Trophoblast cell (in vitro differentiated cells and primary cell): ENCODE results near the gene SEC16A.

Source experiments
- DNase-seq, 2 donors: peaks; one replicate each; pipeline ENCODE4 v3.0.0-alpha.2; 2016
- H2AFZ ChIP-seq: 2 replicates; pipeline ENCODE4 v1.6.1; 2013; ENCODE audit warnings: low read length, moderate library complexity, mild to moderate bottlenecking; ENCODE audit not compliant: insufficient read depth, poor library complexity
- H2AK5ac ChIP-seq: 2 replicates; pipeline ENCODE4 v1.6.1; 2013; ENCODE audit warnings: mild to moderate bottlenecking, low read length
- H2BK120ac ChIP-seq: 2 replicates; pipeline ENCODE4 v1.6.1; 2013; ENCODE audit warnings: low read length, mild to moderate bottlenecking, moderate library complexity; ENCODE audit not compliant: insufficient read depth, poor library complexity
- H2BK12ac ChIP-seq: 2 replicates; pipeline ENCODE4 v1.6.1; 2013; ENCODE audit warnings: mild to moderate bottlenecking, low read length, moderate library complexity
- H2BK5ac ChIP-seq: 2 replicates; pipeline ENCODE4 v1.6.1; 2013; ENCODE audit warnings: low read length, low read depth, moderate library complexity, mild to moderate bottlenecking; ENCODE audit not compliant: poor library complexity
- H3K14ac ChIP-seq: 2 replicates; pipeline ENCODE4 v1.6.1; 2013; ENCODE audit warnings: mild to moderate bottlenecking, low read length
- H3K18ac ChIP-seq: 2 replicates; pipeline ENCODE4 v1.6.1; 2013; ENCODE audit warnings: mild to moderate bottlenecking, low read length
- H3K23ac ChIP-seq: 2 replicates; pipeline ENCODE4 v1.6.1; 2013; ENCODE audit warnings: low read length
- H3K27ac ChIP-seq: 2 replicates; pipeline ENCODE4 v1.5.1; 2013; ENCODE audit warnings: low read depth, mild to moderate bottlenecking, inconsistent platforms, low read length, moderate library complexity
- H3K27me3 ChIP-seq: 2 replicates; pipeline ENCODE4 v1.6.1; 2013; ENCODE audit warnings: inconsistent platforms, mild to moderate bottlenecking, low read length, moderate library complexity; ENCODE audit not compliant: insufficient read depth
- H3K36me3 ChIP-seq, 2 experiments: 1 replicate in 1 of 2; 2 replicates in 1 of 2; pipeline ENCODE4 v1.6.1; 2013; ENCODE audit warnings: low read length in 2 of 2, mild to moderate bottlenecking in 2 of 2, moderate library complexity in 1 of 2; ENCODE audit not compliant: insufficient read depth in 2 of 2, control insufficient read depth in 1 of 2
- H3K4ac ChIP-seq: 2 replicates; pipeline ENCODE4 v1.6.1; 2013; ENCODE audit warnings: low read depth, mild to moderate bottlenecking, low read length, moderate library complexity
- H3K4me1 ChIP-seq, 2 experiments: 1 replicate in 1 of 2; 2 replicates in 1 of 2; pipeline ENCODE4 v1.6.1; 2013; ENCODE audit warnings: low read length in 2 of 2, mild to moderate bottlenecking in 2 of 2, moderate library complexity in 1 of 2; ENCODE audit not compliant: insufficient read depth in 2 of 2, control insufficient read depth in 1 of 2
- H3K4me2 ChIP-seq: 2 replicates; pipeline ENCODE4 v1.6.1; 2013; ENCODE audit warnings: inconsistent platforms, mild to moderate bottlenecking, low read length, moderate library complexity
- H3K4me3 ChIP-seq: 2 replicates; pipeline ENCODE4 v1.5.1; 2013; ENCODE audit warnings: mild to moderate bottlenecking, low read depth, low read length, inconsistent platforms
- H3K79me1 ChIP-seq: one replicate; pipeline ENCODE4 v1.6.1; 2013; ENCODE audit warnings: low read length
- H3K79me2 ChIP-seq: 2 replicates; pipeline ENCODE4 v1.6.1; 2013; ENCODE audit warnings: low read length, mild to moderate bottlenecking; ENCODE audit not compliant: control insufficient read depth, insufficient read depth, poor library complexity
- H3K9ac ChIP-seq: 2 replicates; pipeline ENCODE4 v1.6.1; 2013; ENCODE audit warnings: mild to moderate bottlenecking, low read length
- H3K9me3 ChIP-seq: 2 replicates; pipeline ENCODE4 v1.6.1; 2013; ENCODE audit warnings: low read depth, mild to moderate bottlenecking, control low read depth, inconsistent platforms, low read length; ENCODE audit not compliant: insufficient read depth
- H4K12ac ChIP-seq: 2 replicates; pipeline ENCODE4 v1.6.1; 2013; ENCODE audit warnings: low read depth, mild to moderate bottlenecking, low read length, moderate library complexity
- H4K8ac ChIP-seq: 2 replicates; pipeline ENCODE4 v1.6.1; 2013; ENCODE audit warnings: low read depth, mild to moderate bottlenecking, low read length, moderate library complexity
- H4K91ac ChIP-seq: one replicate; pipeline ENCODE4 v1.6.1; 2013; ENCODE audit warnings: low read depth, mild to moderate bottlenecking, low read length, moderate library complexity
- WGBS: extraction: QIAGEN DNeasy Blood & Tissue Kit; methylation state at CpG from one replicate; pipeline ENCODE4 v1.1.7; 2013; ENCODE audit warnings: missing lambda C conversion rate; ENCODE audit not compliant: insufficient read length, insufficient coverage; ENCODE audit errors: extremely low coverage; 5-methylcytosine and 5-hydroxymethylcytosine counted together

SEC16A gene

GRCh38 chr9:136509549-136509948, 26.7 kb upstream of the SEC16A start:
- Histone ChIP-seq H3K4ac (no peak overlapping the region), H3K14ac (no peak overlapping the region), H3K27me3 (no peaks in the 10 kb centered on the region), H2BK5ac (no peak overlapping the region), H3K9ac (no peak overlapping the region), H2AFZ (no peak overlapping the region), H2BK12ac (no peak overlapping the region), H3K4me3 (no peak overlapping the region), H3K4me1 (no peaks in the 10 kb centered on the region), H4K12ac (no peak overlapping the region), H3K79me1 (no peaks in the 10 kb centered on the region), H2AK5ac (no peak overlapping the region), H3K23ac (no peak overlapping the region), H3K18ac (no peak overlapping the region), H3K36me3 (peaks cover 76 to 83% of the 10 kb centered on the region in 2 experiments), H3K4me2 (no peak overlapping the region), H4K8ac (no peak overlapping the region), H3K27ac (no peak overlapping the region), H4K91ac (no peak overlapping the region), H2BK120ac (no peak overlapping the region), H3K79me2 (no peaks in the 10 kb centered on the region), H3K9me3 (peaks cover 2% of the 10 kb centered on the region)
- WGBS: no CpG with 5 or more reads among the region's 27 CpGs
- no peak for DNase-seq

GRCh38 chr9:136508729-136509500, 26.1 kb upstream of the SEC16A start:
- Histone ChIP-seq H2BK5ac (no peak overlapping the region), H3K79me1 (no peaks in the 10 kb centered on the region), H3K4me2 (no peak overlapping the region), H3K9me3 (peaks cover 2% of the 10 kb centered on the region), H4K8ac (no peak overlapping the region), H4K91ac (no peak overlapping the region), H3K14ac (no peak overlapping the region), H3K4me1 (no peaks in the 10 kb centered on the region), H3K27ac (no peak overlapping the region), H3K79me2 (no peaks in the 10 kb centered on the region), H3K4ac (no peak overlapping the region), H2AK5ac (no peak overlapping the region), H3K36me3 (peaks cover 74 to 85% of the 10 kb centered on the region in 2 experiments), H2BK12ac (no peak overlapping the region), H3K18ac (no peak overlapping the region), H2BK120ac (no peak overlapping the region), H3K27me3 (no peaks in the 10 kb centered on the region), H4K12ac (no peak overlapping the region), H2AFZ (no peak overlapping the region), H3K23ac (no peak overlapping the region), H3K9ac (no peak overlapping the region), H3K4me3 (peak overlapping the region; percentile 46)
- WGBS: no CpG with 5 or more reads among the region's 37 CpGs
- DNase-seq: no peak

GRCh38 chr9:136507992-136508375, 25.1 kb upstream of the SEC16A start:
- Histone ChIP-seq H2BK5ac (no peak overlapping the region), H3K4me1 (no peaks in the 10 kb centered on the region), H3K36me3 (peaks cover 78 to 89% of the 10 kb centered on the region in 2 experiments), H3K4me3 (peak overlapping the region; percentile 26), H3K9ac (no peak overlapping the region), H3K27me3 (no peaks in the 10 kb centered on the region), H3K9me3 (peaks cover 2% of the 10 kb centered on the region), H3K79me1 (no peaks in the 10 kb centered on the region), H2AK5ac (no peak overlapping the region), H2AFZ (no peak overlapping the region), H3K18ac (no peak overlapping the region), H2BK120ac (no peak overlapping the region), H3K27ac (no peak overlapping the region), H3K4me2 (no peak overlapping the region), H3K14ac (no peak overlapping the region), H3K79me2 (no peaks in the 10 kb centered on the region), H4K8ac (no peak overlapping the region), H3K4ac (no peak overlapping the region), H3K23ac (no peak overlapping the region), H2BK12ac (no peak overlapping the region), H4K12ac (no peak overlapping the region), H4K91ac (no peak overlapping the region)
- WGBS: no CpG with 5 or more reads among the region's 23 CpGs
- DNase-seq: no peak

GRCh38 chr9:136507221-136507991, 24.6 kb upstream of the SEC16A start:
- H3K4me3 ChIP-seq: no peak overlapping the region
- no CpG with 5 or more reads among the region's 28 CpGs for WGBS

More at GRCh38 chr9:136507221-136507991, 24.6 kb upstream of the SEC16A start:
- Histone ChIP-seq H3K23ac (no peak overlapping the region), H3K9ac (no peak overlapping the region), H3K4me1 (no peaks in the 10 kb centered on the region), H3K27ac (no peak overlapping the region), H3K79me2 (no peaks in the 10 kb centered on the region), H3K14ac (no peak overlapping the region), H2BK12ac (no peak overlapping the region), H2BK5ac (no peak overlapping the region), H2BK120ac (no peak overlapping the region), H3K4me2 (no peak overlapping the region), H2AK5ac (no peak overlapping the region), H4K12ac (no peak overlapping the region), H2AFZ (no peak overlapping the region), H3K4ac (no peak overlapping the region), H4K8ac (no peak overlapping the region), H3K27me3 (no peaks in the 10 kb centered on the region), H3K79me1 (no peaks in the 10 kb centered on the region), H4K91ac (no peak overlapping the region), H3K9me3 (peaks cover 2% of the 10 kb centered on the region), H3K36me3 (peaks cover 80 to 87% of the 10 kb centered on the region in 2 experiments), H3K18ac (no peak overlapping the region)
- DNase-seq: no peak
